H9 (cell line): ENCODE measurements around the gene CDH24. TPM values are rescaled to one million over a fixed set of nuclear protein-coding genes. Genes with fewer than 3 reads are reported as not detected.

ENCODE experiments used
- DNase-seq: peaks from one replicate; pipeline ENCODE4 v3.0.0-alpha.2; 2017
- H2AFZ ChIP-seq: one replicate; pipeline ENCODE4 v1.6.1; 2013; ENCODE audit warnings: mild to moderate bottlenecking, low read length, control low read depth, moderate library complexity
- H2AK5ac ChIP-seq: 2 replicates; pipeline ENCODE4 v1.6.1; 2013; ENCODE audit warnings: low read length, control low read depth, mixed read lengths; ENCODE audit not compliant: insufficient read length
- H2BK120ac ChIP-seq: one replicate; pipeline ENCODE4 v1.6.1; 2013; ENCODE audit warnings: low read depth, mild to moderate bottlenecking, low read length, control low read depth, inconsistent platforms; ENCODE audit not compliant: poor library complexity, severe bottlenecking
- H2BK12ac ChIP-seq: 2 replicates; pipeline ENCODE4 v1.6.1; 2013; ENCODE audit warnings: low read length, control low read depth, mixed read lengths, low read depth; ENCODE audit not compliant: insufficient read length
- H2BK15ac ChIP-seq: 2 replicates; pipeline ENCODE4 v1.6.1; 2013; ENCODE audit warnings: low read depth, low read length, control low read depth
- H2BK20ac ChIP-seq: one replicate; pipeline ENCODE4 v1.6.1; 2013; ENCODE audit warnings: low read depth, mild to moderate bottlenecking, low read length, control low read depth, inconsistent platforms; ENCODE audit not compliant: poor library complexity, severe bottlenecking
- H2BK5ac ChIP-seq: 2 replicates; pipeline ENCODE4 v1.6.1; 2013; ENCODE audit warnings: low read length, control low read depth, mixed read lengths; ENCODE audit not compliant: insufficient read length
- H3K14ac ChIP-seq: 2 replicates; pipeline ENCODE4 v1.6.1; 2013; ENCODE audit warnings: low read length, control low read depth; ENCODE audit not compliant: insufficient read depth
- H3K18ac ChIP-seq: 2 replicates; pipeline ENCODE4 v1.6.1; 2013; ENCODE audit warnings: low read depth, mild to moderate bottlenecking, mixed read lengths, low read length, control low read depth; ENCODE audit not compliant: insufficient read length
- H3K23ac ChIP-seq: 2 replicates; pipeline ENCODE4 v1.6.1; 2013; ENCODE audit warnings: low read length, control low read depth, mixed read lengths, low read depth; ENCODE audit not compliant: insufficient read length
- H3K23me2 ChIP-seq: 2 replicates; pipeline ENCODE4 v1.6.1; 2013; ENCODE audit warnings: low read depth, mild to moderate bottlenecking, mixed read lengths, low read length, control low read depth; ENCODE audit not compliant: insufficient read length, poor library complexity, severe bottlenecking
- H3K27ac ChIP-seq: 2 replicates; pipeline ENCODE4 v1.5.1; 2013; ENCODE audit warnings: low read length, control low read depth, mixed read lengths, low read depth; ENCODE audit not compliant: insufficient read length
- H3K27me3 ChIP-seq: 2 replicates; pipeline ENCODE4 v1.6.1; 2013; ENCODE audit warnings: low read length, control low read depth, inconsistent platforms; ENCODE audit not compliant: insufficient read depth
- H3K4ac ChIP-seq: 2 replicates; pipeline ENCODE4 v1.6.1; 2013; ENCODE audit warnings: low read depth, mild to moderate bottlenecking, control low read depth, inconsistent platforms, low read length, moderate library complexity
- H3K4me1 ChIP-seq: 2 replicates; pipeline ENCODE4 v1.6.1; 2013; ENCODE audit warnings: low read length, control low read depth, inconsistent platforms; ENCODE audit not compliant: insufficient read depth
- H3K4me2 ChIP-seq: 2 replicates; pipeline ENCODE4 v1.6.1; 2013; ENCODE audit warnings: low read length, control low read depth, mixed read lengths; ENCODE audit not compliant: insufficient read length, insufficient read depth
- H3K56ac ChIP-seq: 2 replicates; pipeline ENCODE4 v1.6.1; 2013; ENCODE audit warnings: low read depth, mild to moderate bottlenecking, mixed read lengths, low read length, control low read depth; ENCODE audit not compliant: insufficient read length
- H3K79me1 ChIP-seq: 2 replicates; pipeline ENCODE4 v1.6.1; 2013; ENCODE audit warnings: low read depth, mild to moderate bottlenecking, moderate library complexity, low read length, control low read depth, inconsistent platforms; ENCODE audit not compliant: insufficient read depth, poor library complexity, severe bottlenecking
- H3K79me2 ChIP-seq: 2 replicates; pipeline ENCODE4 v1.6.1; 2013; ENCODE audit warnings: low read length, control low read depth, inconsistent platforms; ENCODE audit not compliant: insufficient read depth
- H3K9ac ChIP-seq: 2 replicates; pipeline ENCODE4 v1.6.1; 2013; ENCODE audit warnings: low read length, control low read depth, mixed read lengths; ENCODE audit not compliant: insufficient read length; ENCODE audit errors: extremely low read depth
- H3K9me3 ChIP-seq: one replicate; pipeline ENCODE4 v1.6.1; 2013; ENCODE audit warnings: low read depth, low read length, inconsistent platforms; ENCODE audit not compliant: control insufficient read depth
- H3T11ph ChIP-seq: one replicate; pipeline ENCODE4 v1.6.1; 2013; ENCODE audit warnings: mild to moderate bottlenecking, low read length, control low read depth, inconsistent platforms
- H4K20me1 ChIP-seq: one replicate; pipeline ENCODE4 v1.6.1; 2013; ENCODE audit not compliant: control insufficient read depth, insufficient read length, insufficient read depth
- H4K5ac ChIP-seq: 2 replicates; pipeline ENCODE4 v1.6.1; 2013; ENCODE audit warnings: low read depth, mild to moderate bottlenecking, mixed read lengths, low read length, control low read depth; ENCODE audit not compliant: insufficient read length
- H4K8ac ChIP-seq: replicated peaks from 2 replicates; pipeline ENCODE4 v1.6.1; 2013; ENCODE audit warnings: low read length, control low read depth, mixed read lengths, low read depth; ENCODE audit not compliant: insufficient read length
- H4K91ac ChIP-seq: 2 replicates; pipeline ENCODE4 v1.6.1; 2013; ENCODE audit warnings: low read depth, mild to moderate bottlenecking, moderate library complexity, mixed read lengths, low read length, control low read depth; ENCODE audit not compliant: insufficient read length
- H3K27ac Mint-ChIP-seq, 3 experiments: 2 replicates in 2 of 3; 3 replicates in 1 of 3; pipeline ENCODE4 v1.8.0; 2020 to 2021; ENCODE audit warnings: mixed read lengths in 3 of 3, mild to moderate bottlenecking in 1 of 3, moderate library complexity in 1 of 3
- H3K27me3 Mint-ChIP-seq: 2 replicates; pipeline ENCODE4 v1.8.0; 2021; ENCODE audit warnings: low read depth, mild to moderate bottlenecking, moderate library complexity, mixed read lengths
- H3K36me3 Mint-ChIP-seq, 3 experiments: 2 replicates in 2 of 3; 3 replicates in 1 of 3; pipeline ENCODE4 v1.8.0; 2020 to 2021; ENCODE audit warnings: low read depth in 3 of 3, mixed read lengths in 3 of 3; ENCODE audit not compliant: insufficient read depth in 1 of 3
- H3K4me1 Mint-ChIP-seq, 2 experiments: 2 replicates each; pipeline ENCODE4 v1.8.0; 2020; ENCODE audit warnings: mixed read lengths in 2 of 2
- H3K4me3 Mint-ChIP-seq, 2 experiments: 2 replicates in 1 of 2; 3 replicates in 1 of 2; pipeline ENCODE4 v1.8.0; 2020 to 2021; ENCODE audit warnings: mild to moderate bottlenecking in 2 of 2, mixed read lengths in 2 of 2, moderate library complexity in 1 of 2
- H3K9me3 Mint-ChIP-seq, 2 experiments: 2 replicates in 1 of 2; 3 replicates in 1 of 2; pipeline ENCODE4 v1.8.0; 2020; ENCODE audit warnings: mild to moderate bottlenecking in 2 of 2, mixed read lengths in 2 of 2, moderate library complexity in 1 of 2
- CTCF ChIP-seq: fragments of 200-600 bp; sonication (generic); conservative IDR thresholded peaks from 3 replicates; pipeline ENCODE4 v1.8.0; 2021; ENCODE audit warnings: antibody characterized with exemption, mild to moderate bottlenecking
- WGBS: extraction: QIAGEN DNeasy Blood & Tissue Kit; methylation state at CpG from one replicate; pipeline ENCODE4 v1.1.7; 2013; ENCODE audit warnings: missing lambda C conversion rate, low lambda C conversion rate, mixed read lengths; ENCODE audit not compliant: insufficient read length; ENCODE audit errors: extremely low coverage; 5-methylcytosine and 5-hydroxymethylcytosine counted together
- total RNA-seq: library from RNA; stranded (reverse); gene quantifications from 2 replicates; pipeline ENCODE4 v1.2.1, GENCODE V29; 2021

CDH24 gene
- total RNA-seq, 1 experiment from 2014 or later: 16.7 TPM

- peaks cover 19% of the 10 kb centered on the region for H3K79me2 ChIP-seq
- no peak within 1 kb of the TSS for H2AFZ ChIP-seq
- no peak for TF ChIP-seq CTCF
- H3T11ph ChIP-seq: no peak within 1 kb of the TSS
- no peak within 1 kb of the TSS for H4K8ac ChIP-seq
- WGBS: no CpG with 5 or more reads among the region's 46 CpGs
- H3K9me3 ChIP-seq: no peaks in the 10 kb centered on the region
- H4K20me1 ChIP-seq: no peaks in the 10 kb centered on the region
- peak; percentile 99 for DNase-seq
- H3K18ac ChIP-seq: peak within 1 kb of the TSS; percentile 99
- H2BK15ac ChIP-seq: 0 out of 2 replicates have a peak within 1 kb of the TSS, but pooled peaks have one; percentile 68
- no peak within 1 kb of the TSS; the same call in 1 of the 2 replicates for H3K4ac ChIP-seq
- H2BK12ac ChIP-seq: peak within 1 kb of the TSS; percentile 77
- H2BK120ac ChIP-seq: no peak within 1 kb of the TSS
- peak within 1 kb of the TSS; percentile 83 for H4K5ac ChIP-seq
- no peak within 1 kb of the TSS for H4K91ac ChIP-seq
- H3K23me2 ChIP-seq: peaks cover 6% of the 10 kb centered on the region
- peak within 1 kb of the TSS; percentile 52 for H3K56ac ChIP-seq
- peaks cover 2% of the 10 kb centered on the region; the same call in 1 of the 2 replicates for H3K4me1 ChIP-seq
- peak within 1 kb of the TSS; percentile 93 for H3K4me2 ChIP-seq
- H3K23ac ChIP-seq: no peak within 1 kb of the TSS
- H2BK5ac ChIP-seq: peak within 1 kb of the TSS; percentile 74
- H3K27ac ChIP-seq: peak within 1 kb of the TSS; percentile 73
- H2BK20ac ChIP-seq: no peak within 1 kb of the TSS
- H3K79me1 ChIP-seq: peaks cover 5% of the 10 kb centered on the region
- H2AK5ac ChIP-seq: no peak within 1 kb of the TSS
- Mint-ChIP-seq H3K36me3 (peaks cover 27 to 53% (median 49%) of the 10 kb centered on the region in 3 experiments), H3K4me3 (no peak within 1 kb of the TSS), H3K27ac (no peak within 1 kb of the TSS), H3K4me1 (peaks cover 28% of the 10 kb centered on the region in 2 experiments), H3K27me3 (no peaks in the 10 kb centered on the region), H3K9me3 (no peaks in the 10 kb centered on the region)
- peak within 1 kb of the TSS; percentile 99 for H3K9ac ChIP-seq
- peak within 1 kb of the TSS; percentile 97 for H3K14ac ChIP-seq
- H3K27me3 ChIP-seq: no peaks in the 10 kb centered on the region
Measured at GRCh38 chr14:23095196-23096108, 38.1 kb upstream of the CDH24 start, which contains the start of gene C14orf119. C14orf119 (plus strand) TSS chr14:23095505; CDS start chr14:23097659, 2,154 bp downstream.
